ENCODE measurements around the gene CLK2.

Gene CLK2

GRCh38 chr1:155273343-155274245 lies at the start of gene CLK2:
CLK2 (minus strand) TSS chr1:155273504; CDS start chr1:155270977, 2,527 bp downstream.
- peaks cover 4 to 23% (median 21%) of the 10 kb centered on the region in 5 donors for H3K36me3 ChIP-seq (ENCODE audit: control insufficient read depth in 5 of 5, insufficient read depth in 5 of 5, low read length in 5 of 5)
- H3K27me3 ChIP-seq (ENCODE audit: control insufficient read depth in 5 of 5, insufficient read depth in 4 of 5, low read length in 5 of 5): no peaks in the 10 kb centered on the region
- H3K4me3 ChIP-seq (ENCODE audit: low read depth in 1 of 5, low read length in 5 of 5): peak within 1 kb of the TSS; percentile 75 to 96 (median 85)
- peaks cover 2 to 39% (median 35%) of the 10 kb centered on the region in 5 donors for H3K4me1 ChIP-seq (ENCODE audit: control insufficient read depth in 5 of 5, insufficient read depth in 5 of 5, low read length in 5 of 5)
- peak within 1 kb of the TSS; percentile 53 for H3K27ac ChIP-seq (ENCODE audit: low read depth, low read length)
- H3K9ac ChIP-seq (ENCODE audit: low read length in 5 of 5): peak within 1 kb of the TSS; percentile 73 to 91 (median 77)
- no peaks in the 10 kb centered on the region for H3K9me3 ChIP-seq (ENCODE audit: control insufficient read depth in 5 of 5, low read length in 5 of 5)

DNA sequence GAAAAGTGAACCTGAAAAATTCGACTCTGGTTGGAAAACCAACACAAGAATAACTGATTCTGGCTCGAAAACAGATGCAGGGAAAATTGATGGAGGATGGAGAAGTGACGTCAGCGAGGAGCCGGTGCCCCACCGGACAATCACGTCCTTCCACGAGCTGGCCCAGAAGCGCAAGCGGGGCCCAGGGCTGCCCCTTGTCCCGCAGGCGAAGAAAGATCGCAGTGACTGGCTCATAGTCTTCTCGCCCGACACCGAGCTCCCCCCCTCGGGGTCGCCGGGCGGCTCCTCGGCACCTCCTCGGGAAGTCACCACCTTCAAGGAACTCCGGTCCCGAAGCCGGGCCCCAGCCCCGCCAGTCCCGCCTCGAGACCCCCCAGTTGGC lies 49.3 kb upstream of the CLK2 start:
- peaks cover 3 to 31% (median 26%) of the 10 kb centered on the region in 5 donors for H3K36me3 ChIP-seq (ENCODE audit: control insufficient read depth in 5 of 5, insufficient read depth in 5 of 5, low read length in 5 of 5)
- H3K9ac ChIP-seq (ENCODE audit: low read length in 5 of 5): peak overlapping the region in 3 of 5 donors; percentile 55 to 81 (median 64)
- H3K9me3 ChIP-seq (ENCODE audit: control insufficient read depth in 5 of 5, low read length in 5 of 5): no peaks in the 10 kb centered on the region
- peaks cover 12 to 56% (median 49%) of the 10 kb centered on the region in 5 donors for H3K4me1 ChIP-seq (ENCODE audit: control insufficient read depth in 5 of 5, insufficient read depth in 5 of 5, low read length in 5 of 5)
- no peaks in the 10 kb centered on the region for H3K27me3 ChIP-seq (ENCODE audit: control insufficient read depth in 5 of 5, insufficient read depth in 4 of 5, low read length in 5 of 5)
- peak overlapping the region; percentile 62 for H3K27ac ChIP-seq (ENCODE audit: low read depth, low read length)
- H3K4me3 ChIP-seq (ENCODE audit: low read depth in 1 of 5, low read length in 5 of 5): peak overlapping the region; percentile 28 to 92 (median 56)

DNA sequence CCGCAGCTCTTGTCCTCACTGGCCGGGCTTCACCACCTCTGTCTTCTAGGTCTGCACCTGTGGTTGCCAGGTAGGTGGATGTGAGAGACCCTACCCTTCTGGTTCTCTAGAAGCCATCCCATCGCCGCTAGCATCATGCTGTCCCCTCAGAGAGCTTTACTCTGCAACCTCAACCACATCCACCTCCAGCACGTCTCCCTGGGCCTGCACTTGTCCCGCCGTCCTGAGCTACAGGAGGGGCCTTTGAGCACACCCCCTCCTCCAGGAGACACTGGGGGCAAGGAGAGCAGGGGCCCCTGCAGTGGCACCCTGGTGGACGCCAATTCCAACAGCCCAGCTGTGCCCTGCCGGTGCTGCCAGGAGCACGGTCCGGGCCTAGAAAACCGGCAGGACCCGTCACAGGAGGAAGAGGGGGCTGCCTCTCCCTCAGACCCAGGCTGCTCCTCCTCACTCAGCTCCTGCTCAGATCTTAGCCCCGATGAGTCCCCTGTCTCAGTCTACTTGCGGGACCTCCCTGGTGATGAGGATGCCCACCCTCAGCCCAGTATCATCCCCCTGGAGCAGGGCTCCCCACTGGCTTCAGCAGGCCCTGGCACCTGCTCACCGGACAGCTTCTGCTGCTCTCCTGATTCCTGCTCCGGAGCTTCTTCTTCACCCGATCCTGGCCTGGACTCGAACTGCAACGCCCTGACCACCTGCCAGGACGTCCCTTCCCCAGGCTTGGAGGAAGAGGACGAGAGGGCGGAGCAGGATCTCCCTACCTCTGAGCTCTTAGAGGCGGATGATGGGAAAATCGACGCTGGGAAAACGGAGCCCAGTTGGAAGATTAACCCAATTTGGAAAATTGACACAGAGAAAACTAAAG lies 48.6 kb upstream of the CLK2 start:
- Histone ChIP-seq H3K9ac (ENCODE audit: low read length in 5 of 5) (peak overlapping the region in 2 of 5 donors; percentile 65 to 81), H3K9me3 (ENCODE audit: control insufficient read depth in 5 of 5, low read length in 5 of 5) (no peaks in the 10 kb centered on the region), H3K36me3 (ENCODE audit: control insufficient read depth in 5 of 5, insufficient read depth in 5 of 5, low read length in 5 of 5) (peaks cover 0 to 26% (median 20%) of the 10 kb centered on the region in 5 donors), H3K27me3 (ENCODE audit: control insufficient read depth in 5 of 5, insufficient read depth in 4 of 5, low read length in 5 of 5) (no peaks in the 10 kb centered on the region), H3K27ac (ENCODE audit: low read depth, low read length) (peak overlapping the region; percentile 62), H3K4me1 (ENCODE audit: control insufficient read depth in 5 of 5, insufficient read depth in 5 of 5, low read length in 5 of 5) (peaks cover 12 to 56% (median 49%) of the 10 kb centered on the region in 5 donors), H3K4me3 (ENCODE audit: low read depth in 1 of 5, low read length in 5 of 5) (peak overlapping the region; percentile 51 to 92 (median 77))

DNA sequence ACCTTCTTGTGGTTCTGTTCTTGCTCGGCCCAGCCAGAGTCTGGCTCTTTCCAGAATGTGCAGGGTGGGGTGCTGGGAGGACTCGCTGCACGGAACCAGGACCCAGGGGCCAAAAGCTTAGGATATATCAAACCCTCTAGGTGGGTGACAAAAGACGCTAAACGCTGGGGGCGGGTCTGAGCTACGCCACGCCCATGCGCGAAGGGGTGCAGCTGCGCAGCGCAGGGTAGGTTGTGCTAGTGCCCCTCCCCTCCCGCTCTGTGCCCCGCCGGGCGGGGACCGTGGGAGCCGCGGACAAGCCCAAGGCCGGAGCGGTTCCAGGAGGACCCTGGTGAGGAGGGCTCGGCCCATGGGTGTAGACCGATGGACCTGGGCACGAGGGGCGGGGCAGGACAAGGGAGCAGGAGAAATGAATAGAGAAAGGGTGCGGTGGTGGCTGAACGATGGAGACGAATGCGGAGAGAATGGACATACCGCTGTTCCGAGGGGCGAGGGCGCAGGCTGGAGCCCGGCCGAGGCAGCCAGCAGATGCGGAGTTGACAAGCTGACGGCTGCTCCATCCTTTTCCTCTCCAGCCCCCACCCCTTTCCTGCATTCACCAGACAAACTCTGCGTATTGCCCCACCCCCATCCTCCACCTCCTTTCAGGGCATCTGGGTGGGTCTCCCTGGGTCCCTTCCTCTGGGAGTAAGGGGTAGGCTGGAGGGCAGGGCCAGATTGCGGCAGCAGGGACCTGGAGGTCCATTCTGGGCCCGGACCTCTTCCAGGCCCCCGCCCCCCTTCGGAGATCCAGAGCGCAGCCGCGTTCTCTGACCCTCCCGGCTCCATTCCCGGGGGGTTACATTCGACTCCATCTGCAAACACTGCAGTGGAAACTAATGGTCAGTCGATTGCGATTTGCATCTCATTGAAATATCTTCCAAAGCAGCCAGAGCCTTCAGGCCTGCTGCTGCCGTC lies 47.6 kb upstream of the CLK2 start, which contains the start of gene RUSC1:
TSS of gene RUSC1 (plus strand) at position 234 of the 957 bp plus-strand sequence. CDS start 880 bp downstream, outside the sequence.
- H3K4me3 ChIP-seq (ENCODE audit: low read depth in 1 of 5, low read length in 5 of 5): peak within 1 kb of the TSS; percentile 66 to 92 (median 77)
- no peaks in the 10 kb centered on the region for H3K9me3 ChIP-seq (ENCODE audit: control insufficient read depth in 5 of 5, low read length in 5 of 5)
- peak within 1 kb of the TSS; percentile 16 to 65 (median 62) for H3K9ac ChIP-seq (ENCODE audit: low read length in 5 of 5)
- peaks cover 0 to 22% (median 12%) of the 10 kb centered on the region in 5 donors for H3K36me3 ChIP-seq (ENCODE audit: control insufficient read depth in 5 of 5, insufficient read depth in 5 of 5, low read length in 5 of 5)
- H3K4me1 ChIP-seq (ENCODE audit: control insufficient read depth in 5 of 5, insufficient read depth in 5 of 5, low read length in 5 of 5): peaks cover 12 to 53% (median 48%) of the 10 kb centered on the region in 5 donors
- H3K27ac ChIP-seq (ENCODE audit: low read depth, low read length): peak within 1 kb of the TSS; percentile 62
- no peaks in the 10 kb centered on the region for H3K27me3 ChIP-seq (ENCODE audit: control insufficient read depth in 5 of 5, insufficient read depth in 4 of 5, low read length in 5 of 5)

GRCh38 chr1:155320252-155320651 lies 46.9 kb upstream of the CLK2 start:
- H3K9me3 ChIP-seq (ENCODE audit: control insufficient read depth in 5 of 5, low read length in 5 of 5): no peaks in the 10 kb centered on the region
- peak overlapping the region; percentile 66 to 92 (median 77) for H3K4me3 ChIP-seq (ENCODE audit: low read depth in 1 of 5, low read length in 5 of 5)
- H3K9ac ChIP-seq (ENCODE audit: low read length in 5 of 5): peak overlapping the region in 4 of 5 donors; percentile 16 to 65 (median 55)
- H3K36me3 ChIP-seq (ENCODE audit: control insufficient read depth in 5 of 5, insufficient read depth in 5 of 5, low read length in 5 of 5): peaks cover 0 to 21% (median 11%) of the 10 kb centered on the region in 5 donors
- no peaks in the 10 kb centered on the region for H3K27me3 ChIP-seq (ENCODE audit: control insufficient read depth in 5 of 5, insufficient read depth in 4 of 5, low read length in 5 of 5)
- peak overlapping the region; percentile 62 for H3K27ac ChIP-seq (ENCODE audit: low read depth, low read length)
- peaks cover 12 to 48% (median 41%) of the 10 kb centered on the region in 5 donors for H3K4me1 ChIP-seq (ENCODE audit: control insufficient read depth in 5 of 5, insufficient read depth in 5 of 5, low read length in 5 of 5)

- Histone ChIP-seq H3K27ac (ENCODE audit: low read depth, low read length) (peak overlapping the region; percentile 62), H3K27me3 (ENCODE audit: control insufficient read depth in 5 of 5, insufficient read depth in 4 of 5, low read length in 5 of 5) (no peaks in the 10 kb centered on the region), H3K9ac (ENCODE audit: low read length in 5 of 5) (no peak overlapping the region), H3K9me3 (ENCODE audit: control insufficient read depth in 5 of 5, low read length in 5 of 5) (no peaks in the 10 kb centered on the region), H3K36me3 (ENCODE audit: control insufficient read depth in 5 of 5, insufficient read depth in 5 of 5, low read length in 5 of 5) (peaks cover 0 to 26% (median 16%) of the 10 kb centered on the region in 5 donors), H3K4me3 (ENCODE audit: low read depth in 1 of 5, low read length in 5 of 5) (no peak overlapping the region), H3K4me1 (ENCODE audit: control insufficient read depth in 5 of 5, insufficient read depth in 5 of 5, low read length in 5 of 5) (peaks cover 12 to 41% (median 34%) of the 10 kb centered on the region in 5 donors)
Measured at GRCh38 chr1:155319536-155319935, 46.2 kb upstream of the CLK2 start.

DNA sequence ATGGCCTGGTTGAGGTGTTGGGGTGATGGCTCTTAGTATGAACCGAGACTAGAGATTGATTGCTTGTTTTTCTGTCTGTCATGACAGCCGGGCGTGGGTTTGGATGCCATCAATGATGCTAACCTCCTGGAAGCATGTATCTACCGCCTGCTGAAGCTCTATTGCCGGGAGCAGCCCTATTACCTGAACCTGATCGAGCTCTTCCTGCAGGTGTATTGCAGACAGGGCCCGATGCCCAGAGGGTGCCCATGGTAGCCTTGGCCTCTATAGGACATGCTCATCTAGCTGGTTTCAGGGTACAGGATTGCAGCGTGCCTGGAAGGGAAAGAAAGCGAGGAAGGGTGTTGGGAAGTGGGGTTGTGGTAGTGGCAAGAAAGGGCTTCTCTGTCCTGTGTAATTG lies 44.8 kb upstream of the CLK2 start:
- peaks cover 12 to 35% (median 30%) of the 10 kb centered on the region in 5 donors for H3K4me1 ChIP-seq (ENCODE audit: control insufficient read depth in 5 of 5, insufficient read depth in 5 of 5, low read length in 5 of 5)
- no peak overlapping the region for H3K9ac ChIP-seq (ENCODE audit: low read length in 5 of 5)
- H3K9me3 ChIP-seq (ENCODE audit: control insufficient read depth in 5 of 5, low read length in 5 of 5): no peaks in the 10 kb centered on the region
- H3K27me3 ChIP-seq (ENCODE audit: control insufficient read depth in 5 of 5, insufficient read depth in 4 of 5, low read length in 5 of 5): no peaks in the 10 kb centered on the region
- peaks cover 0 to 36% (median 22%) of the 10 kb centered on the region in 5 donors for H3K36me3 ChIP-seq (ENCODE audit: control insufficient read depth in 5 of 5, insufficient read depth in 5 of 5, low read length in 5 of 5)
- no peak overlapping the region for H3K27ac ChIP-seq (ENCODE audit: low read depth, low read length)
- H3K4me3 ChIP-seq (ENCODE audit: low read depth in 1 of 5, low read length in 5 of 5): no peak overlapping the region

DNA sequence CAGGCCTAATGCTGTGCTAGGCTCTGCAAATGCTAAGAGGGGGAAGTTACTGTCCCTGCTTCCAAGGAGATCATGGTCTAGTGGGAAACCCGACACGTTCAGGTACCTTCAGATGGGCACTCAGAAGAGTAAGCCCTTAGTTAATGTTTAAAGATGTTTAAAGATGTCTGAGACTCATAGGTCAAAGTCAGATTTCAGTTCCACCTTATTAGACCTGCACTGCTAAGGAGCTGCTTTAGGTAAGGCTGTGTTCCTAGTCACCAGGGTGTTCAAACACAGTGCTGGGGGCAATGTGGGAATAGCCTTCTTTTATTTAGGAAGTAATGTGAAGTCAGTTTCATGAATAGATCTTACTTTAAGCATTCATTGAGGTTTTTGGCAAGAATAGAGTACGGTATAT lies 43.6 kb upstream of the CLK2 start:
- H3K36me3 ChIP-seq (ENCODE audit: control insufficient read depth in 5 of 5, insufficient read depth in 5 of 5, low read length in 5 of 5): peaks cover 0 to 47% (median 28%) of the 10 kb centered on the region in 5 donors
- no peak overlapping the region for H3K27ac ChIP-seq (ENCODE audit: low read depth, low read length)

DNA sequence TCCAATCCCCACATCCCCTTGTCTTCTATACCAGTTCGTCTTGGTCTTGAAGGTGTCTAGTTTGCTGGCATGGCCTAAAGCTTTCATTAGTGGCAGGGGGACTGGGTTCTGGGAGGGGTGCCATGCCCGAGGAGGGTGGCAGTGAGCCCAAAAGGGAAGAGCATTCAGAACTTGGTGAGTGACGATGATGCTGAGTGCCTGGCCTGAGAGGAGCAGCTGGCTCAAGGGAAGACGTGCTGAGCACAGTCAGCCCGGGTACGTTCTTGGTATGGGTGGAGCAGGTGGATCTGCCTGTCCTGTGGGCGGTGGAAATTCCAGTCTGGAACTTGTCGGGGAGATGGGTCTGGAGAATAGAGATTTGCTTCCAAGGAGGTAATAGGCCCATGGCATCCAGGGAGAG lies 40.0 kb upstream of the CLK2 start:
- Histone ChIP-seq H3K9me3 (ENCODE audit: control insufficient read depth in 5 of 5, low read length in 5 of 5) (no peaks in the 10 kb centered on the region), H3K36me3 (ENCODE audit: control insufficient read depth in 5 of 5, insufficient read depth in 5 of 5, low read length in 5 of 5) (peaks cover 0 to 43% (median 24%) of the 10 kb centered on the region in 5 donors), H3K27me3 (ENCODE audit: control insufficient read depth in 5 of 5, insufficient read depth in 4 of 5, low read length in 5 of 5) (no peaks in the 10 kb centered on the region), H3K9ac (ENCODE audit: low read length in 5 of 5) (peak overlapping the region in 1 of 5 donors; percentile 20), H3K27ac (ENCODE audit: low read depth, low read length) (no peak overlapping the region), H3K4me3 (ENCODE audit: low read depth in 1 of 5, low read length in 5 of 5) (no peak overlapping the region), H3K4me1 (ENCODE audit: control insufficient read depth in 5 of 5, insufficient read depth in 5 of 5, low read length in 5 of 5) (peaks cover 5 to 21% (median 17%) of the 10 kb centered on the region in 5 donors)

More for the DNA sequence above, 43.6 kb upstream of the CLK2 start:
- H3K4me1 ChIP-seq (ENCODE audit: control insufficient read depth in 5 of 5, insufficient read depth in 5 of 5, low read length in 5 of 5): peaks cover 10 to 24% (median 22%) of the 10 kb centered on the region in 5 donors
- H3K4me3 ChIP-seq (ENCODE audit: low read depth in 1 of 5, low read length in 5 of 5): no peak overlapping the region
- H3K9ac ChIP-seq (ENCODE audit: low read length in 5 of 5): no peak overlapping the region
- no peaks in the 10 kb centered on the region for H3K9me3 ChIP-seq (ENCODE audit: control insufficient read depth in 5 of 5, low read length in 5 of 5)
- no peaks in the 10 kb centered on the region for H3K27me3 ChIP-seq (ENCODE audit: control insufficient read depth in 5 of 5, insufficient read depth in 4 of 5, low read length in 5 of 5)
